ENCODE measurements around the gene FLRT2. TPM values are rescaled to one million over a fixed set of nuclear protein-coding genes. Genes with fewer than 3 reads are reported as not detected.

The FLRT2 gene
- total RNA-seq, 1 donor from 2014 or later: 37.3 TPM

DNA sequence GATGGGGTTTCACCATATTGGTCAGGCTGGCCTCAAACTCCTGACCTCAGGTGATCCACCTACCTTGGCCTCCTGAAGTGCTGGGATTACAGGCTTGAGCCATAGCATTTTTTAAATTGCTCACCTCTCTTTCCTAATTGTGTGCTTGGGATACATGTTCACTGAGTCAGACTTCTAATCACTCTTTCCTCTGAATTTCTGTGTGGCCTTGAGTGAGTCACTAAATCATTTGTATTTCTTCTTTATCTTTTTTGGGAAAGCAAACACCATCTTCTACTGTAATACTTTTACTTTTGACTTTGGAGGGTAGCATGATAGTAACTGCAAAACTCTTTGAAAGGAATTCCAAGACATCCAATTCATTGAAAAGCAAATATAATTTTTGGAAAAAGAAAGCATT, 60.8 kb downstream of the FLRT2 start:
- no peak for DNase-seq (ENCODE audit: low read depth)

DNA sequence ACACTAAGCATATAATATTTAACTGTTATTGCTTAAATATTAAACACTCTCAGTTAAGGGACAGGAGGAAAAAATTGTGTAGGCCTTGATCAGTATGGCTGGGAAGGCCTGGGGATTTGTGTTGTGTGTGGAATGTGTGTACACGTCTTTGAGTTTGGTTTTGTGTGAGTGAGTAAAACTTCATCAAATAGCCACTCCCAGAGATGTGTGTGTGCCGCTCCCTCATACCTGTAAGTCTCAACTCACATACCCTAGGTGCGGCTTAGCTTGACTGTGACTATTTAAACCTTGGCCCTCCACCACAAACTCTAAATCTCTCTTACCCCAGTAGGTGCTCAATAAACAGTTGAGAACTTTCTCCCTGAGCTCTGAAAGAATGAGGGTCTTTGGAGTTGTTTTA, 64.3 kb downstream of the FLRT2 start:
- no peak for DNase-seq (ENCODE audit: low read depth)

DNA sequence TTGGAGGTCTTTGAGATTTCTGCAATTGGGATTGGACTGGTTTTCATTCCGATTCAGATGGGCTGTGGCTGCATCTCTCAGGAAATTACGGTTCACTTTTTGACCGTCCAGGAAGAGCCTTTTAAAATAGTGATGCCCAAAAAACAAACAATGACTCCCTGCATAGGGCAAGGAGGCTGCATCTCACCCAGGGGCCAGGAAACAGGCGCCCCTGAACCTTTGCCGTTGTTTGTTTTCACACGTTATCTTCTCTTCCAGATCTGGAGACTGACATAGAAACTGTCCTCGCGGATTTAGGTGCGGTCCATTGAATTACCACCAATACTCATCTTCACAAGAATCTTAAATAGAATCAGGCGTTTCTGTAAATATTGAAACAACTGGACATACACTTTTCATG, 66.0 kb downstream of the FLRT2 start:
- DNase-seq (ENCODE audit: low read depth): no peak

DNA sequence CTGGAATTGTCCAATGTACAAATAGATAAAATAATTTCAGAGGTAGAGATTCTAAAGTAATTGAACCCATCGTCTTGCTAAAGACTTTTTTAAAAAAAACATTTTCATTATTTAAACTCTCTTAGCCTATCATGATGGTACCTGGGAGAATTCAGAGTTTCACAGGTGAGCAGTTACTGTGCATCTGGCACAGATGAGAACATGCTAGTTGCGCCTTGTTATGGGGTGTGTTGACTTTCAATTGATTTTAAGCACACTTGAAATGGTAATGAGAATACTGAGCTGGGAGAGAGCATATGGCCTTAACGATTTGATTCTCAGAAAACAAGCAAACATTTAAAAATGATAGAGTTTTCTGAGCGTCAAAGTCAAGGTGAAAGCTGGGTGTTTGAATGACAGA, 66.6 kb downstream of the FLRT2 start:
- DNase-seq (ENCODE audit: low read depth): no peak

DNA sequence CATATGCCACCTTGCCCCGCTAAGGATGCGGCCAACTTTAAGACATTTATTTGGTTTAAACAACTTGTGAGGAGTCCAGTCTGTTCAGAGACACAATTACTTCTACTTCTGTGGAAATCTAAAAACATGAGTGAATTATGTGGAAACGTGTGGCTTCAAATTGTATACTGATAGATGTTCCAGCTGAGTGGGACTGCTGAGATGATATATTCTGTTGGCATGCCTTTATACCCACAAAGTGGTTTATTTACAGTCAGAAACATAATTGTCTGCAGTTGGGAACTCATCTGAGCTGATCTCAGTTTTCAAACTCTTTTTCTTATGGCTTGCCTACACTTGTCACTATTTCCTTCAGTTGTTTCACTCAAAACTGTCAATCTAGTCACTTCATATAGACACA, 67.8 kb downstream of the FLRT2 start:
- DNase-seq (ENCODE audit: low read depth): no peak

DNA sequence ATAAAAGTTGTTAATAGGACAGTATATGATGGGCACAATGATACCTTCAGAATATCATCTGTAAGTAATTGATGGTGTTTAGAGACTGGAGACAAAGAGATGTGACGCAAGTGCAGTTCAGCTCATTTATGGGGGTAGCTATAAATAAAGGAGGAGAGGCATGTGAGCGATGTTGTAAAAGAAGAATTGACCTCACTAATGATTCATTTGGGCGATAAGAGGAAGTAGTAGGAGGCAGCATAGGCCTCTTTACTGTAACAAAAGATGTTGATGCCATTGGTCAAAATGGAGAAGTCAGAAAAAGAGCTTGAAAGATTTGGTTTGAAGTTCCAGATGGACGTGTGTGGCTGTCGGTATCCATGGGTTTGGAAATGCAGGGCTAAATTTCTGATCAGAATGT, 70.0 kb downstream of the FLRT2 start:
- DNase-seq (ENCODE audit: low read depth): peak; percentile 72

DNA sequence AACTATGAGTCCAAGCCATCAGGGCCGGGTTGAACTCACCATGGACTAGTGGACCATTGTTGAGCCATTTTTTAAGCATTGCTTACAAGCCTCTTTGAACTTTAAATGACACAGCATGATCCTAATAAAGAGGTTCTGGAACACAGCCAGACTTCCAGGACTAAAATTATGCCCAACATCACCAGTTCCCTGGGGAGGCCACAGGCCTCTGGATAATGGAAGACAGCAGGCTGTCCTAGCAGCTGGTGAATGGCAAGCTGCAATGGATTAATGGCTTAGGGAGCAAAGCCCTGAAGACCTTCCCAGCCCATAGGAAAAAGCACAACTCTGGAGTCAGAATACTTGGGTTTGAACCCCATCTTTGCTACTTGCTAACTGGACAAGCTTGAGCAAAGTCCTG, 71.3 kb downstream of the FLRT2 start:
- DNase-seq (ENCODE audit: low read depth): peak; percentile 96

DNA sequence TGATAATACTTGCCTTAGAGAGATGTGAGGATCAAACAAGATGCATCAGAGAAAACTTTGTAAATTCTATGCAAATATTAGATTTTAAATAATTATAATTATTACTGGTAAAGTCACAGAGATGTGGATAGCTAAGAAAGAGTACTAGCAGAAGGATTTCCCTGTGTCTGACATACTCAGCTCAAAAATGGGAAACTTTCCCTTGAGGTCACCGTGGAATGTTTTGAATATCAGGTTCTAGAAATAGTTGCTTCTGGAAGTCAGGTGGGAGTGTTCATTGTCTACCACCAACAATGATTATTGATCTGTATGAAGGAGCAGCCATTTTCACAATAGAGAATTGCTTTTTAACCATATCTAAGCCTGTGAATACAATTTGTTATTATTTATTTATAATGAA, 71.7 kb downstream of the FLRT2 start:
- DNase-seq (ENCODE audit: low read depth): no peak

DNA sequence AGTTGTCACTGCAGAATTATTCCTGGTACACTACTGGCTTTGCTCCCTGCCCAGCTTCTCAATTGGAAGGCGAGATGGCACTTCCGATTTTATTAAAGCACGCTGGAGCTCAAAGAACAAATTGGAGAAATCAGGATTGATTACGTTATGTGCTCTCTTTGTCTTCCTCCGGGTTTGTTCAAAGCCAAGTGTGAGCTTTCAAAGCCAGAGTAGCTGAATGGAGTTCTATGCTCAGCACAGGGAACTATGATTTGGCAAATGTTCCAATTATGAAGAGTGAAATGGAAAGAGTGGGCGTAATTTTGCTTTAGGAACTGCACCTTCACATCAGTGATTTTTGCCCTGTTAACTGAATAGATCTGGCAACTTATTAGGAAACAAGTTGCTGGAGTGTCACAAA, 72.4 kb downstream of the FLRT2 start:
- no peak for DNase-seq (ENCODE audit: low read depth)

DNA sequence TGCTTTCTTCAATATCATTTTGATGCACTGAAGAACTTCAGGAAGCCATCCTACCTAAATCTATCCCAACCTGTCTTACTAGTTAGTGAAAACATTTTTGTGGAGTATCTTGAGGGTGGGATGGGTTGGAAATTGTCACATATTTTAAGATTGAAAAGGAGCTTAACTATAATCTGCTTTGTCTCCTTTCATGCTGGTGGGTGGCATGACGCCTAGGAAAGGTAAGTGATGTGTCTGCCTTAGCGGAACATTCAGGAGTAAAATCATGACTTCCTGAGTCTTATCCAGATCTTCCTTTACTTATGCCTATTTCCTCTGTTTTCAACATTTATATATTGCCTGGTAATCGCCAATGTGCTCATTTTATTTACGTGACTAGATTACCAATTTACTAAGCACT, 74.1 kb downstream of the FLRT2 start:
- DNase-seq (ENCODE audit: low read depth): no peak

DNA sequence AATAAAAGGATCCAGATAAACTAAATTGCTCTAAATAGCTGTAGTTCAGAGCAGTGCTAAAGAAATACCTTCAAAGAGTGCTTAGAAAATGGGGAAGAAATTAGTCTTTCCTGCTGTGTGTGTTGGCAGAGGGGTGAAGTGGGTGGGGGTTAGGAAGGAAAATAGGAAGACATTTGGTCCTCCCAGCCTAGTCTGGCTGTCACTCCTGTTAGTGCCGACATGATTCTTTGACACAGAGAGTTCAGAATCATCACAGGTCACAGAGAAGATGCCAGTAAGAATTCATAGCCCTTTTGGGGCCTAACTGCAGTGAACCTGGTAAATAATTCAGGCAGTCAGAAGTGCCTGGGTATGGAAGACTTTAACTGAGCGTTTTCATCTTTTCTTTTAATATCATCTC, 74.8 kb downstream of the FLRT2 start:
- DNase-seq (ENCODE audit: low read depth): no peak

DNA sequence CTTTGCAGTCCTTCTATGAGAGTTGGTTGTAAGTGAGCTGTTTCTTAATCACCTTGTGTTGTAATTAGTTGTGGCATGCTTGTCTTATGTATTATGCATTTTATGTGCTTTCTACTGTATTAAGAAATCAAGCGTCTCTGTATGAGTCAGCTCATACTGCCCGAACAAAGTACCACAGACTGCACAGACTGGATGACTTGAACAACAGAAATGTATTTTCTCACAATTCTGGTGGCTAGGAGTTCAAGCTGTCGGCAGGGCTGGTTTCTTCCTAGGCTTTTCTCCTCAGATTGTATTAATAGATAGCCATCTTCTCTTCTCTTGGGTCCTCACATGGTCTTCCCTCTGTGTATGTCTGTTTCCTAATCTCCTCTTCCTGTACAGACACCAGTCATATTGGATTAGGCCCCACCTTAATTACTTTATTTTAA, 77.7 kb downstream of the FLRT2 start:
- peak; percentile 45 for DNase-seq (ENCODE audit: low read depth)

DNA sequence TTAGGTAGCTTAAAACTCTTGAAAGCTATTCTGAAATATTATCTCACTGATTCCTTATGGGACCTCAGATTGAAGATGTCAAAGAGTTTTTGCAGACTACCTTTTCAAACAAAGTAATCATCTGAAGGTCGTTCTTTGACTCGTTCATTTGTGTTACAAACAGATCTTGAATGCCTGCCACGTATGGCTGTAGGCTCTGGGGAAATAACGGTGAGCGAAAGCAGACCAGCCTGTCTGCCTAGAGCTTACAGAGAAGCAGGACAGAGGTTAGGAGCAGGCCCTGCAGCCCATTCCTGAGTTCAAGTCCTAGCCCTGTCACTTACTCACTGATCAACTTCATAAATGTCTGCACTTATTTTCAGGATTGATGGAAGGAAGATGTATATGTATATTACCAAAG, 83.6 kb downstream of the FLRT2 start:
- DNase-seq (ENCODE audit: low read depth): no peak

DNA sequence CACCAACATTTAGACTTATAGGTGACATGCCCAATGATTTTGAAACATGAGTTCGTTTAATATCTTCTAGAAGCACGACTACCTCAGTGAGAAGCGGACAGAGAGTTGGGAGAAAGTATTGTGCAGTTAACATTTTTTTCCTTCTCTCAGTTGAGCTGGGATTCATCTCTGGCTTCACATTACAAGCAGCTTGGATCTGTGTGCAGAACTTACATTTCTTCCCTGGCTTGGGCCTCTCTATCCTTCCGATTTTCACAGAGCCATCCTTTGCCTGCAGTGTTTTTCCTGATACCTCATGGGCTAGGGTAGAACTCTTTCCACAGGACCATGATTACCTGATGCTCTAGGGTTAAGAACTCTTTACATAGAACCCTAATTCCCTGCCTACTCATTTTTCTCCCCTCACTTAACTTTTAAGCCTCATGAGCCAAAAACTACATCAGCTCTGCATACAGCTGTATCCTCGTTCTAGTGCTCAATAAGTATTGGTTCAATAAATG, 86.5 kb downstream of the FLRT2 start:
- DNase-seq (ENCODE audit: low read depth): no peak

DNA sequence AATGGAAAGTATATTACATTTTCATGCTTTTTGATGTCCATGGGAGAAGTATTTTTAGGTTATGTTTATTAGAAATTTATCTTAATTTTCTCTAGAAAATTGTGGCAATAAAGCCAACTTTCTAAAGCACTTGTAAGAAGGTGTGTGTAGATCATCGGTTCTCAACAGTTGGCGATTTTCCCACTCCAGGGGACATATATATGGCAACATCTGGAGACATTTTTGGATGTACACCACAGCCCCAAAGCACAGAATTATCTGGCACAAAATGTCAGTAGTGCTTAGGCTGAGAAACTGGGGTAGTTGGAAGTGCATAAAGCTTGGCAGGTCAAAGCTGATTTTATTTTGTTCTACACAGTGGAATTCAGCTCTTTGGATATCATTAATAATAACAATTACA, 86.9 kb downstream of the FLRT2 start:
- no peak for DNase-seq (ENCODE audit: low read depth)

DNA sequence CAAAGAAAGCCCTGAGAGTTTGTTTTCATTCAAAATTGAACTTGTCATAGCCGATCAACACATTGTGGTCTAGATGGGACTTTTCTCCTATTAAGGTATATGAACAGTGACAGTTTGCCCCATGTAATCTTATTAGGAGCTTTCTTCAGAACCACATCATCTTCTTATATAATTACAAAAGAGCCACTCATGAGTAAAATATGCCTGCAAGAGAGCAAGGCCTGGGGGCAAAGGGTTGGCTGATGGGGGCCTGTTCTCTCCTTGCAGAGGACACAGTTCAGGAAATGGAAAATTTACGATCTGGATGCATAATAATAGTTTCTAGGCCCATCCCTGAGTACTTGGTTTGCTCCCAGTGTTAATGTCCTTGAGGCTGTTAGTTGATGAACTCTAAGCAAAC, 87.8 kb downstream of the FLRT2 start:
- DNase-seq (ENCODE audit: low read depth): no peak

DNA sequence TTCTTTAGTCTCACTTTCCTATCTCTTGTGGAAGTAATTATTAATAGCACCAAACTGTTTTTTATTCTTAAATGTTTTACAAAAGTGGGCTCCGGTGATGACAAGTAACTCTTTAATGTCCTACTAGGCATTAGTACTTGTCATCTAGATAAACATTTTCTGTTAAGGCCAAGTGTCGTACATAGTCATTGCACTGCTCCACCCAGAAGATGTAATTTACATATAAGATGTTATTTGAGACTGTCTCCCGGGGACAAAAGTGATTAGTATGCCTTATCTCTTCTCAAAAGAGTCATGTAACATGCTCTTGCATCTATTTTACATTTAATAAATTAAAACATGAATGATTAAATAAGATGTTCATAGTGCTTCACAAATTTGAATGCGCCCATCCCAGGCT, 88.4 kb downstream of the FLRT2 start:
- no peak for DNase-seq (ENCODE audit: low read depth)

DNA sequence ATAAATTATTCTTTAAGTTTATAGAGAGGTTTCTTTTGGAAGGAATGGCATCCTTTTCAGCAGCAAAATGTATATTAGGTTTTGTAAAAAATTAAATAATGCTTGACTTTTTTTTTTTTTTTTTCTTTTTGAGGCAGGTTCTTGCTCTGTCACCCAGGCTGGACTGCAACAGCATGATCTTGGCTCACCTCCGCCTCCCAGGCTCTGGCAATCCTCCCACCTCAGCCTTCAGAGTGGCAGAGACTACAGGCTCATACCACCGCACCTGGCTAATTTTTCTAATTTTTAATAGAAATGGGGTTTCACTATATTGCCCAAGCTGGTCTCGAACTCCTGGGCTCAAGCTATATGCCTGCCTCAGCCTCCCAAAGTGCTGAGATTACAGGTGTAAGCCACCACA, 89.0 kb downstream of the FLRT2 start:
- no peak for DNase-seq (ENCODE audit: low read depth)

DNA sequence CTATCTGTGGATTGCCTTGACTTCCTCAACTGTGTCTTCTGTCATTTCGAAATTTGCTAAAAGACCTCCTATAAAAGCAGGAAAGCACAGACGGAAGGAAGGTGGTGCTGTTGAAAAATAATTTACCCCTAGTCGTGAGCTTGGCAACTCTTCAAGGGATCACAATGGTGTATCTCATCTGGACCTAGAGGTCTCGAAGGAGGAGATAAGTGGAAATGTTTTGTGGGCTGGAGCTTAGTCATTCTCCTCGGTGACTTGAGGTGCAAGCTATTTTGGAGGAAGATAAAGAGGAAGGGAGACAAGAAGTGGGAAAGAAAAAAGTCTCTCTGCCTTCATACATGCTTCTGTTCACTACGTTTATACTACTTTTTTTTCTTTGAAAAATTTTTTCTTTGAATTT, 89.9 kb downstream of the FLRT2 start:
- DNase-seq (ENCODE audit: low read depth): no peak

DNA sequence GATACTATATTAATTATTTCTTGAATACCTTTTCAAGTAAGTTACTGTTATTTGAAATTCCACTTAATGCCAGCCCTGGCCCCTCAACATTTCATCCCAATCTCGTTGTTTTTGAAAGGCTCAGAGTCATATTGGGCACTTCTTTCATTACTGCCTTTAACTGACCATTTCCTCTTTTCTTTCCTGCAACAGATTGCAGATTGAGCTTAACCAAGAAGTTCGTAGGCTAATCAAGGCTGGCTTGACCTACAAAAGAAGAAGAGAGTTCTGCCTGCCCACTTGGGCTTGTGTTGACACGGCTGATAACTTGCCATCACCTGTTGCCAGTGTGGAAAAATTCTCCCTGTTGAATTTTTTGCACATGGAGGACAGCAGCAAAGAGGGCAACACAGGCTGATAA, 91.0 kb downstream of the FLRT2 start:
- DNase-seq (ENCODE audit: low read depth): no peak

DNA sequence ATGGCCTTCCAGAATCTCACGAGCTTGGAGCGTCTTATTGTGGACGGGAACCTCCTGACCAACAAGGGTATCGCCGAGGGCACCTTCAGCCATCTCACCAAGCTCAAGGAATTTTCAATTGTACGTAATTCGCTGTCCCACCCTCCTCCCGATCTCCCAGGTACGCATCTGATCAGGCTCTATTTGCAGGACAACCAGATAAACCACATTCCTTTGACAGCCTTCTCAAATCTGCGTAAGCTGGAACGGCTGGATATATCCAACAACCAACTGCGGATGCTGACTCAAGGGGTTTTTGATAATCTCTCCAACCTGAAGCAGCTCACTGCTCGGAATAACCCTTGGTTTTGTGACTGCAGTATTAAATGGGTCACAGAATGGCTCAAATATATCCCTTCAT, 92.2 kb downstream of the FLRT2 start:
- DNase-seq (ENCODE audit: low read depth): no peak

DNA sequence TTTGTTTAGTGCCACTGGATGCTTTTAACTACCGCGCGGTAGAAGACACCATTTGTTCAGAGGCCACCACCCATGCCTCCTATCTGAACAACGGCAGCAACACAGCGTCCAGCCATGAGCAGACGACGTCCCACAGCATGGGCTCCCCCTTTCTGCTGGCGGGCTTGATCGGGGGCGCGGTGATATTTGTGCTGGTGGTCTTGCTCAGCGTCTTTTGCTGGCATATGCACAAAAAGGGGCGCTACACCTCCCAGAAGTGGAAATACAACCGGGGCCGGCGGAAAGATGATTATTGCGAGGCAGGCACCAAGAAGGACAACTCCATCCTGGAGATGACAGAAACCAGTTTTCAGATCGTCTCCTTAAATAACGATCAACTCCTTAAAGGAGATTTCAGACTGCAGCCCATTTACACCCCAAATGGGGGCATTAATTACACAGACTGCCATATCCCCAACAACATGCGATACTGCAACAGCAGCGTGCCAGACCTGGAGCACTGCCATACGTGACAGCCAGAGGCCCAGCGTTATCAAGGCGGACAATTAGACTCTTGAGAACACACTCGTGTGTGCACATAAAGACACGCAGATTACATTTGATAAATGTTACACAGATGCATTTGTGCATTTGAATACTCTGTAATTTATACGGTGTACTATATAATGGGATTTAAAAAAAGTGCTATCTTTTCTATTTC, 93.2 kb downstream of the FLRT2 start:
- no peak for DNase-seq (ENCODE audit: low read depth)

DNA sequence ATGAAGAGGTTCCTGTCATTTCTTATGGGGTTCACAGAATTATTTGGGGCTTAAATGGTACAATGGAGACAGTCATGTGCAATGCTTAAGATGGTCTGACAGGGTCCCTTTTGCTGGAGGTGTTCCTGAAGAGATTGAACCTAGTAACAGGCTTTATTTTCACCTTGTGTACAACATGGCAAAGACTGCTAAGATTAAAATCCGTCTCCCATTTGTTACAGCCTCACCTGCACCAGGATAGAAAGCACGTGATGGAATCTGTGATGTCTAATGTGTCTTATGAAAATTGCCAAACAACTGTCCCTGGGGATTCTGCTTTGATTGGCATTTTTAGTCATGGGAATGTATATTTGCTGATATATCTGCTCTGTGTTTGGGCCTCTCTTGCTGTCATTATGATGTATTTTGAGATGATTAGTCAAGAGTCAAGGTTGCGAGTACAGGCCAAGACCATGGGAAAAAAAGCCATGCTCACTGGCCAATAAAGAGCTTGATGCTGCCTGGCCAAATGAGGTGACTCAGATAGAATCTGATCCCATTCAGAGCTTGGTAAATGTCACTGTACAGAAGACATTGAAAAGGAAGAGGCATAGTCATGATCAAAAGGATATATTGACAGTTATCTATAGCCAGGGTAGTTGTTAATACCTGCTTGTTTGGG, 96.1 kb downstream of the FLRT2 start:
- peak; percentile 36 for DNase-seq (ENCODE audit: low read depth)

Data from myocyte (in vitro differentiated cells).